Mesodermal cell (in vitro differentiated cells): Measurements from ENCODE around the gene UVRAG.

Experiments used
- H3K27ac ChIP-seq: 2 replicates; pipeline ENCODE4 v1.7.0; 2013; ENCODE audit warnings: mild to moderate bottlenecking, low read depth, low read length, moderate library complexity; ENCODE audit not compliant: severe bottlenecking
- H3K36me3 ChIP-seq: 2 replicates; pipeline ENCODE4 v1.7.1; 2013; ENCODE audit warnings: mild to moderate bottlenecking, low read length, moderate library complexity; ENCODE audit not compliant: control insufficient read depth, insufficient read depth
- H3K4me1 ChIP-seq: one replicate; pipeline ENCODE4 v1.7.1; 2013; ENCODE audit warnings: mild to moderate bottlenecking, low read length; ENCODE audit not compliant: insufficient read depth, control insufficient read depth, poor library complexity, severe bottlenecking
- H3K4me3 ChIP-seq: 2 replicates; pipeline ENCODE4 v1.7.0; 2013; ENCODE audit warnings: low read length, control low read depth, mild to moderate bottlenecking; ENCODE audit not compliant: insufficient read depth, poor library complexity, severe bottlenecking; ENCODE audit errors: extremely low read depth
- H3K9me3 ChIP-seq: 2 replicates; pipeline ENCODE4 v1.7.1; 2013; ENCODE audit warnings: mild to moderate bottlenecking, low read length, moderate library complexity; ENCODE audit not compliant: control insufficient read depth
- WGBS, 2 experiments: methylation state at CpG; one replicate each; pipeline ENCODE4 v1.1.5; 2013; ENCODE audit warnings: missing lambda C conversion rate in 2 of 2; ENCODE audit not compliant: insufficient coverage in 2 of 2; 5-methylcytosine and 5-hydroxymethylcytosine counted together

Gene UVRAG

GRCh38 chr11:75900848-75901247 is 85.8 kb downstream of the UVRAG start:
- Histone ChIP-seq H3K9me3 (no peaks in the 10 kb centered on the region), H3K27ac (no peak overlapping the region), H3K36me3 (no peaks in the 10 kb centered on the region), H3K4me3 (no peak overlapping the region), H3K4me1 (peaks cover 18% of the 10 kb centered on the region)
- WGBS, 2 experiments = 100% methylated on average over 1 to 2 of the region's 3 CpGs

- Histone ChIP-seq H3K27ac (no peak overlapping the region), H3K4me1 (peaks cover 18% of the 10 kb centered on the region)
- no CpG with 5 or more reads among the region's 2 CpGs for WGBS, 2 experiments
Measured at GRCh38 chr11:75902631-75903030, 87.6 kb downstream of the UVRAG start.

GRCh38 chr11:75903276-75903675 is 88.3 kb downstream of the UVRAG start:
- Histone ChIP-seq H3K36me3 (no peaks in the 10 kb centered on the region), H3K9me3 (no peaks in the 10 kb centered on the region), H3K4me1 (peaks cover 18% of the 10 kb centered on the region), H3K4me3 (no peak overlapping the region), H3K27ac (no peak overlapping the region)
- WGBS, 2 experiments = 60 to 64% methylated on average over 1 to 2 of the region's 2 CpGs

More at GRCh38 chr11:75902631-75903030, 87.6 kb downstream of the UVRAG start:
- no peak overlapping the region for H3K4me3 ChIP-seq
- H3K9me3 ChIP-seq = no peaks in the 10 kb centered on the region
- no peaks in the 10 kb centered on the region for H3K36me3 ChIP-seq

- Histone ChIP-seq H3K27ac (no peak overlapping the region), H3K4me1 (peaks cover 18% of the 10 kb centered on the region)
Measured at GRCh38 chr11:75905434-75905833, 90.4 kb downstream of the UVRAG start.

GRCh38 chr11:75907906-75908527 is 93.0 kb downstream of the UVRAG start:
- peaks cover 9% of the 10 kb centered on the region for H3K4me1 ChIP-seq
- no peaks in the 10 kb centered on the region for H3K36me3 ChIP-seq
- no CpG with 5 or more reads among the region's 3 CpGs for WGBS, 2 experiments
- H3K4me3 ChIP-seq = no peak overlapping the region
- H3K9me3 ChIP-seq = no peaks in the 10 kb centered on the region
- no peak overlapping the region for H3K27ac ChIP-seq

More at GRCh38 chr11:75905434-75905833, 90.4 kb downstream of the UVRAG start:
- H3K4me3 ChIP-seq = no peak overlapping the region
- H3K9me3 ChIP-seq = no peaks in the 10 kb centered on the region
- no peaks in the 10 kb centered on the region for H3K36me3 ChIP-seq

GRCh38 chr11:75910426-75911145 is 95.6 kb downstream of the UVRAG start:
- H3K9me3 ChIP-seq = no peaks in the 10 kb centered on the region
- no peaks in the 10 kb centered on the region for H3K4me1 ChIP-seq
- H3K36me3 ChIP-seq = no peaks in the 10 kb centered on the region
- no peak overlapping the region for H3K4me3 ChIP-seq
- H3K27ac ChIP-seq = no peak overlapping the region
- WGBS, 2 experiments = 89 to 100% methylated on average over 1 of the region's 3 CpGs

GRCh38 chr11:75911459-75911858 is 96.4 kb downstream of the UVRAG start:
- Histone ChIP-seq H3K9me3 (no peaks in the 10 kb centered on the region), H3K27ac (no peak overlapping the region)
- 89 to 96% methylated on average over 3 to 9 of the region's 11 CpGs for WGBS, 2 experiments

GRCh38 chr11:75913984-75914383 is 99.0 kb downstream of the UVRAG start:
- no peak overlapping the region for H3K4me3 ChIP-seq
- H3K4me1 ChIP-seq = no peaks in the 10 kb centered on the region
- no peaks in the 10 kb centered on the region for H3K9me3 ChIP-seq
- no CpG with 5 or more reads among the region's 2 CpGs for WGBS, 2 experiments
- no peaks in the 10 kb centered on the region for H3K36me3 ChIP-seq
- H3K27ac ChIP-seq = no peak overlapping the region

More at GRCh38 chr11:75911459-75911858, 96.4 kb downstream of the UVRAG start:
- Histone ChIP-seq H3K4me1 (no peaks in the 10 kb centered on the region), H3K36me3 (no peaks in the 10 kb centered on the region), H3K4me3 (no peak overlapping the region)

- Histone ChIP-seq H3K27ac (no peak overlapping the region), H3K4me1 (no peaks in the 10 kb centered on the region), H3K9me3 (no peaks in the 10 kb centered on the region), H3K36me3 (no peaks in the 10 kb centered on the region), H3K4me3 (no peak overlapping the region)
- WGBS, 2 experiments = 100% methylated on average over 1 of the region's 1 CpG; no CpG with 5 or more reads in 1 of the 2 experiments
Measured at GRCh38 chr11:75916882-75917281, 101.9 kb downstream of the UVRAG start.

GRCh38 chr11:75918331-75918730 is 103.3 kb downstream of the UVRAG start:
- Histone ChIP-seq H3K36me3 (no peaks in the 10 kb centered on the region), H3K4me1 (no peaks in the 10 kb centered on the region), H3K4me3 (no peak overlapping the region), H3K27ac (no peak overlapping the region), H3K9me3 (no peaks in the 10 kb centered on the region)
- WGBS, 2 experiments = 100% methylated on average over 2 of the region's 7 CpGs; no CpG with 5 or more reads in 1 of the 2 experiments

- Histone ChIP-seq H3K4me3 (no peak overlapping the region), H3K9me3 (no peaks in the 10 kb centered on the region), H3K4me1 (no peaks in the 10 kb centered on the region), H3K36me3 (no peaks in the 10 kb centered on the region), H3K27ac (no peak overlapping the region)
- 94% methylated on average over 2 of the region's 2 CpGs; no CpG with 5 or more reads in 1 of the 2 experiments for WGBS, 2 experiments
Measured at GRCh38 chr11:75919525-75919924, 104.5 kb downstream of the UVRAG start.
